DMS153 (cell line): ENCODE measurements around the gene MAPK8.

ENCODE experiments used
- DNase-seq: peaks from one replicate; lab custom pipeline; 2025; lab: John Stamatoyannopoulos, UW

Gene MAPK8

GRCh38 chr10:48463318-48464003 is 157.0 kb downstream of the MAPK8 start:
- no peak for DNase-seq

- no peak for DNase-seq
Observed at GRCh38 chr10:48464121-48464870, 157.8 kb downstream of the MAPK8 start.

- DNase-seq = no peak
Observed at GRCh38 chr10:48464871-48465736, 158.6 kb downstream of the MAPK8 start.

GRCh38 chr10:48465860-48466521 is 159.5 kb downstream of the MAPK8 start:
- no peak for DNase-seq

- DNase-seq = no peak
Observed at GRCh38 chr10:48466611-48467240, 160.2 kb downstream of the MAPK8 start.

GRCh38 chr10:48467669-48468068 is 161.2 kb downstream of the MAPK8 start:
- no peak for DNase-seq

- DNase-seq = no peak
Observed at GRCh38 chr10:48468130-48468790, 161.8 kb downstream of the MAPK8 start.

GRCh38 chr10:48468866-48469511 is 162.5 kb downstream of the MAPK8 start:
- peak; percentile 5 for DNase-seq

- DNase-seq = no peak
Observed at GRCh38 chr10:48469516-48470020, 163.1 kb downstream of the MAPK8 start.

- peak; percentile 34 for DNase-seq
Observed at GRCh38 chr10:48470115-48470892, 163.8 kb downstream of the MAPK8 start.

- DNase-seq = no peak
Observed at GRCh38 chr10:48470893-48471805, 164.7 kb downstream of the MAPK8 start.

GRCh38 chr10:48472501-48473069 is 166.1 kb downstream of the MAPK8 start:
- no peak for DNase-seq

GRCh38 chr10:48473704-48474103 is 167.2 kb downstream of the MAPK8 start:
- DNase-seq = no peak

GRCh38 chr10:48474765-48475365 is 168.4 kb downstream of the MAPK8 start:
- no peak for DNase-seq

GRCh38 chr10:48475943-48476278 is 169.4 kb downstream of the MAPK8 start:
- no peak for DNase-seq

GRCh38 chr10:48476279-48476982 is 170.0 kb downstream of the MAPK8 start:
- no peak for DNase-seq

- DNase-seq = no peak
Observed at GRCh38 chr10:48477141-48477540, 170.7 kb downstream of the MAPK8 start.
